ENCODE measurements around the gene NUP210L.
A peak's percentile ranks its signal among the peaks of the same experiment; 100 is the strongest.

- TF ChIP-seq CTCF (IDR thresholded peaks at IDR 0.05; ENCODE audit: insufficient read depth, low read length) (no peak), POLR2AphosphoS5 (IDR thresholded peaks at IDR 0.05; ENCODE audit: low read depth) (peak; percentile 70)
- TF ChIP-seq, protein P1, sequence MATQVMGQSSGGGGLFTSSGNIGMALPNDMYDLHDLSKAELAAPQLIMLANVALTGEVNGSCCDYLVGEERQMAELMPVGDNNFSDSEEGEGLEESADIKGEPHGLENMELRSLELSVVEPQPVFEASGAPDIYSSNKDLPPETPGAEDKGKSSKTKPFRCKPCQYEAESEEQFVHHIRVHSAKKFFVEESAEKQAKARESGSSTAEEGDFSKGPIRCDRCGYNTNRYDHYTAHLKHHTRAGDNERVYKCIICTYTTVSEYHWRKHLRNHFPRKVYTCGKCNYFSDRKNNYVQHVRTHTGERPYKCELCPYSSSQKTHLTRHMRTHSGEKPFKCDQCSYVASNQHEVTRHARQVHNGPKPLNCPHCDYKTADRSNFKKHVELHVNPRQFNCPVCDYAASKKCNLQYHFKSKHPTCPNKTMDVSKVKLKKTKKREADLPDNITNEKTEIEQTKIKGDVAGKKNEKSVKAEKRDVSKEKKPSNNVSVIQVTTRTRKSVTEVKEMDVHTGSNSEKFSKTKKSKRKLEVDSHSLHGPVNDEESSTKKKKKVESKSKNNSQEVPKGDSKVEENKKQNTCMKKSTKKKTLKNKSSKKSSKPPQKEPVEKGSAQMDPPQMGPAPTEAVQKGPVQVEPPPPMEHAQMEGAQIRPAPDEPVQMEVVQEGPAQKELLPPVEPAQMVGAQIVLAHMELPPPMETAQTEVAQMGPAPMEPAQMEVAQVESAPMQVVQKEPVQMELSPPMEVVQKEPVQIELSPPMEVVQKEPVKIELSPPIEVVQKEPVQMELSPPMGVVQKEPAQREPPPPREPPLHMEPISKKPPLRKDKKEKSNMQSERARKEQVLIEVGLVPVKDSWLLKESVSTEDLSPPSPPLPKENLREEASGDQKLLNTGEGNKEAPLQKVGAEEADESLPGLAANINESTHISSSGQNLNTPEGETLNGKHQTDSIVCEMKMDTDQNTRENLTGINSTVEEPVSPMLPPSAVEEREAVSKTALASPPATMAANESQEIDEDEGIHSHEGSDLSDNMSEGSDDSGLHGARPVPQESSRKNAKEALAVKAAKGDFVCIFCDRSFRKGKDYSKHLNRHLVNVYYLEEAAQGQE (IDR thresholded peaks at IDR 0.05; ENCODE audit: insufficient replicate concordance, low read depth) = peak; percentile 60
Observed at GRCh38 chr1:153977250-153978240, 177.3 kb downstream of the NUP210L start, which contains the start of gene JTB.
